Measurements from ENCODE around the gene C9orf72. TPM values are rescaled to one million over a fixed set of nuclear protein-coding genes. Genes with fewer than 3 reads are reported as not detected.
"Not testable (repeated sequence)": the region's sequence is repeated elsewhere in the genome, so short reads cannot be mapped to it uniquely, and the experiment has no call there.

C9orf72 gene, protein sequence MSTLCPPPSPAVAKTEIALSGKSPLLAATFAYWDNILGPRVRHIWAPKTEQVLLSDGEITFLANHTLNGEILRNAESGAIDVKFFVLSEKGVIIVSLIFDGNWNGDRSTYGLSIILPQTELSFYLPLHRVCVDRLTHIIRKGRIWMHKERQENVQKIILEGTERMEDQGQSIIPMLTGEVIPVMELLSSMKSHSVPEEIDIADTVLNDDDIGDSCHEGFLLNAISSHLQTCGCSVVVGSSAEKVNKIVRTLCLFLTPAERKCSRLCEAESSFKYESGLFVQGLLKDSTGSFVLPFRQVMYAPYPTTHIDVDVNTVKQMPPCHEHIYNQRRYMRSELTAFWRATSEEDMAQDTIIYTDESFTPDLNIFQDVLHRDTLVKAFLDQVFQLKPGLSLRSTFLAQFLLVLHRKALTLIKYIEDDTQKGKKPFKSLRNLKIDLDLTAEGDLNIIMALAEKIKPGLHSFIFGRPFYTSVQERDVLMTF
- 12.8 TPM for polyA plus RNA-seq (2012; ENCODE audit: insufficient read depth, insufficient read length, low read depth)

- DNase-seq, result peak; percentile 85
- no peaks in the 10 kb centered on the region for H3K4me1 ChIP-seq
- H3K27me3 ChIP-seq, result no peaks in the 10 kb centered on the region
- peak within 1 kb of the TSS; percentile 90 for H3K4me3 ChIP-seq (ENCODE audit: low read depth, low read length)
- H3K36me3 ChIP-seq, result no peaks in the 10 kb centered on the region
- TF ChIP-seq, protein P1, sequence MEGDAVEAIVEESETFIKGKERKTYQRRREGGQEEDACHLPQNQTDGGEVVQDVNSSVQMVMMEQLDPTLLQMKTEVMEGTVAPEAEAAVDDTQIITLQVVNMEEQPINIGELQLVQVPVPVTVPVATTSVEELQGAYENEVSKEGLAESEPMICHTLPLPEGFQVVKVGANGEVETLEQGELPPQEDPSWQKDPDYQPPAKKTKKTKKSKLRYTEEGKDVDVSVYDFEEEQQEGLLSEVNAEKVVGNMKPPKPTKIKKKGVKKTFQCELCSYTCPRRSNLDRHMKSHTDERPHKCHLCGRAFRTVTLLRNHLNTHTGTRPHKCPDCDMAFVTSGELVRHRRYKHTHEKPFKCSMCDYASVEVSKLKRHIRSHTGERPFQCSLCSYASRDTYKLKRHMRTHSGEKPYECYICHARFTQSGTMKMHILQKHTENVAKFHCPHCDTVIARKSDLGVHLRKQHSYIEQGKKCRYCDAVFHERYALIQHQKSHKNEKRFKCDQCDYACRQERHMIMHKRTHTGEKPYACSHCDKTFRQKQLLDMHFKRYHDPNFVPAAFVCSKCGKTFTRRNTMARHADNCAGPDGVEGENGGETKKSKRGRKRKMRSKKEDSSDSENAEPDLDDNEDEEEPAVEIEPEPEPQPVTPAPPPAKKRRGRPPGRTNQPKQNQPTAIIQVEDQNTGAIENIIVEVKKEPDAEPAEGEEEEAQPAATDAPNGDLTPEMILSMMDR (IDR thresholded peaks at IDR 0.05; ENCODE audit: low read depth, low read length), result no peak
- no peaks in the 10 kb centered on the region for H3K9me3 ChIP-seq
Observed at GRCh38 chr9:27572918-27573633, at the start of gene C9orf72. C9orf72 (minus strand) TSS chr9:27573481; CDS start chr9:27567120, 6,361 bp downstream.

DNA sequence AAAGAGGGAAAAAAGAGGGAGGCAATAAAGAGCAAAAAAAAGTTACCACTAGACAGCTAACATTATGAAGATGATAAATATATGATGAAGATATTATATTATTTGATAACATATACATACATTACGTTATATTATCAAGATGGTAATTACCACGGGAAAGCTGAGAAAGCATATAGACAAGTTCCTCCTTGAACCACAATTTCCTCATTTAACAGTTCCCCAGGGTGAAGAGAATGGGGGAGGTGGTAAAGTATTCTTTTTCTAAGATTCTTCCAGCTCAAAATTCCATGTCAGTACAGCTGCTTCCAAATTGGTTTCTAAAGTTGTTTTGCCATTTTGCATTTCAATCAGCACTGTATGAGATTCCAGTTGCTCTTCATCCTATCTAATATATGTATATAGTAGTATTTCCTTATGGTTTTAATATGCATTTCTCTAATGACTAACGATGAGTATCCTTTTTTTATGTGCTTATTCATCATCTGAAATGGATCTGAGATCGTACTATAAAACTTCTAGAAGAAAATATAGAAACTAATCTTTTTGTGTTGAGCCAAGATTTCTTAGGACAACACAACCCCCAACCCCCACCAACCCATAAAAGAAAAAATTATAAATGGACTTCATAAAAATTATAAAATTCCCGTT, 49.5 kb upstream of the C9orf72 start:
- Histone ChIP-seq H3K36me3 (no peaks in the 10 kb centered on the region), H3K9me3 (no peaks in the 10 kb centered on the region), H3K4me3 (ENCODE audit: low read depth, low read length) (no peak overlapping the region), H3K4me1 (no peaks in the 10 kb centered on the region), H3K27me3 (no peaks in the 10 kb centered on the region)
- no peak for DNase-seq
- TF ChIP-seq, protein P1 (IDR thresholded peaks at IDR 0.05; ENCODE audit: low read depth, low read length), result no peak

DNA sequence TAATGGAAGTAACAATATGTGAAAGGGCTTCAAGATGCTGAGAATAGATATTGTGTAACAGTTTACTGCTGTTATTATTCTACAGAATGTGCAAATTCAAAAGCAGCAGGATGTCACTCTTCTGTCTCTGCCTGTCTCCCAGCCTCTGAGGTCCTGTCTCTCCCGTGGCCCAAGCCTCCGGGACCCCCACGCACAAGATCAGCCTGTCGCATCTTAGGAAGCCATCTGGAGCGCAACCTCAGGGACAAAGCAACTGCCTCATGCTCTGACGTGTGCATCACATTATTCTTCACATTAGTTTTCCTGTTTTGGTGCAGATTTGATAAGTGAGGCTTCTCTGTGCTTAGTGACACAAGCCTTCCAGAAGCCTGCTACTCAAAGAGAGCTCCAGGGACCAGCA, 46.5 kb upstream of the C9orf72 start:
- H3K4me3 ChIP-seq (ENCODE audit: low read depth, low read length), result no peak overlapping the region
- H3K9me3 ChIP-seq, result no peaks in the 10 kb centered on the region
- DNase-seq, result no peak
- no peaks in the 10 kb centered on the region for H3K27me3 ChIP-seq
- H3K4me1 ChIP-seq, result no peaks in the 10 kb centered on the region
- TF ChIP-seq, protein P1 (IDR thresholded peaks at IDR 0.05; ENCODE audit: low read depth, low read length), result no peak
- no peaks in the 10 kb centered on the region for H3K36me3 ChIP-seq

DNA sequence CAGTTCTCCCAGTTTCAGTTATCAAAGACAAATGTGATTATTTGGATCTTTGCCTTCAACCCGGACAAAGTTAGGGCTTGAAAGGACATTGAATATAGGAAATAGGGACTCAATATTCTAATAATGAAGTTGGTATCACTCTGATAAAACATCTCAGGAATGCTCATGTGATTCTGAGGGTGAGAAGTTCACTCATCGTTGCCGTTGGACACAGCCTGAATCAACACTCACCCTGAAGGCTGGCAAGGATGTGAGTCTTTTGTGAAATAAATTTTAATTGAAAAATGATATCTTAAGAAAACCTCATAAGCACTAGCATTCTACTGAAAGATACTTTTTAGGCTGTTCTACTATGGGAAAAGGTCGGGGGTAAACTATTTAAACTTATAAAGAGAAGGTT, 44.8 kb upstream of the C9orf72 start:
- H3K27me3 ChIP-seq, result no peaks in the 10 kb centered on the region
- H3K9me3 ChIP-seq, result no peaks in the 10 kb centered on the region
- H3K4me1 ChIP-seq, result no peaks in the 10 kb centered on the region
- no peak for DNase-seq
- no peak overlapping the region for H3K4me3 ChIP-seq (ENCODE audit: low read depth, low read length)
- no peaks in the 10 kb centered on the region for H3K36me3 ChIP-seq
- TF ChIP-seq, protein P1 (IDR thresholded peaks at IDR 0.05; ENCODE audit: low read depth, low read length), result no peak

DNA sequence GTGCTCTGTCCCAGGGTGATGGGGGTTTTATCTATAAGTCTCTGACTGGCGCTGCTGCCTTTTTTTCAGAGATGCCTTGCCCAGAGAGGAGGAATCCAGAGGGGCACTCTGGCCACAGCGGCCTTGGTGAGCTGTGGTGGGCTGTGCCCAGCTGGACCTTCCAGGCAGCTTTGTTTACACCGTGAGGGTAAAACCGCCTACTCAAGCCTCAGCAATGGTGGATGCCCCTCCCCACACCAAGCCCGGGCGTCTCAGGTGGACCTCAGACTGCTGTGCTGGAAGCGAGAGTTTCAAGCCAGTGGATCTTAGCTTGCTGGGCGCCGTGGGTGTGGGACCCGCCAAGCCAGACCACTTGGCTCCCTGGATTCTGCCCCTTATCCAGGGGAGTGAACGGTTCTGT, 41.3 kb upstream of the C9orf72 start:
- TF ChIP-seq, protein P1 (IDR thresholded peaks at IDR 0.05; ENCODE audit: low read depth, low read length), result no peak
- Histone ChIP-seq H3K27me3 (no peaks in the 10 kb centered on the region), H3K36me3 (no peaks in the 10 kb centered on the region), H3K9me3 (no peaks in the 10 kb centered on the region), H3K4me3 (ENCODE audit: low read depth, low read length) (no peak overlapping the region), H3K4me1 (no peaks in the 10 kb centered on the region)
- DNase-seq, result no peak

- H3K4me3 ChIP-seq (ENCODE audit: low read depth, low read length); H3K27me3 ChIP-seq; H3K4me1 ChIP-seq; DNase-seq; H3K36me3 ChIP-seq; H3K9me3 ChIP-seq: not testable (repeated sequence)
Observed at GRCh38 chr9:27612036-27612435, 38.8 kb upstream of the C9orf72 start.
